Activated T-helper 2 cell treated with anti-CD3 and anti-CD28 coated beads, Interferon-gamma antibody, Interleukin-2, Interleukin-4, amounts not matched to agents 10 μg/mL and 5 μg/mL and 100 μg/mL, durations not matched to agents 14 hours and 24 hours and 36 hours (primary cell): ENCODE data around the gene EXOC7. TPM values are rescaled to one million over a fixed set of nuclear protein-coding genes. Genes with fewer than 3 reads are reported as not detected.

Experiments
- DNase-seq: peaks from one replicate; pipeline ENCODE4 v3.0.0; 2021; ENCODE audit warnings: low spot score
- H3K27ac Mint-ChIP-seq: one replicate; pipeline ENCODE4 v1.8.0; 2021; ENCODE audit warnings: mixed read lengths
- H3K27me3 Mint-ChIP-seq: one replicate; pipeline ENCODE4 v1.8.0; 2021; ENCODE audit warnings: low read depth, mixed read lengths
- H3K36me3 Mint-ChIP-seq: one replicate; pipeline ENCODE4 v1.8.0; 2021; ENCODE audit warnings: low read depth, mixed read lengths
- H3K4me1 Mint-ChIP-seq: one replicate; pipeline ENCODE4 v1.8.0; 2021; ENCODE audit warnings: low read depth, mixed read lengths
- H3K4me3 Mint-ChIP-seq: one replicate; pipeline ENCODE4 v1.8.0; 2021; ENCODE audit warnings: low read depth, mild to moderate bottlenecking, moderate library complexity, mixed read lengths
- H3K9me3 Mint-ChIP-seq: one replicate; pipeline ENCODE4 v1.8.0; 2021; ENCODE audit warnings: mixed read lengths
- intact Hi-C: fragments of 100-400 bp; cut with micrococcal nuclease; formaldehyde crosslinking; loops from one replicate; pipeline ENCODE4 v1.15.1; 2023
- total RNA-seq: library from RNA; stranded (reverse); gene quantifications from 2 replicates; pipeline ENCODE4 v1.2.3, GENCODE V29; 2022

EXOC7 gene
- total RNA-seq = 103 and 110 TPM in 2 replicates

GRCh38 chr17:76103274-76104139 is at the start of gene EXOC7:
TSS of gene EXOC7 (minus strand) at chr17:76103787. CDS start at chr17:76103692, 95 bp downstream.
- peak within 1 kb of the TSS; percentile 96 for H3K4me3 Mint-ChIP-seq
- peak within 1 kb of the TSS; percentile 93 for H3K27ac Mint-ChIP-seq
- H3K27me3 Mint-ChIP-seq = no peaks in the 10 kb centered on the region
- H3K4me1 Mint-ChIP-seq = peaks cover 10% of the 10 kb centered on the region
- DNase-seq = peak; percentile 91
- intact Hi-C loops = loop anchor here (2.0 to 10.0 kb wide), 2 partner anchors 31 to 199 kb away; partner anchors contain the start of genes MRPL38 and SRP68
- H3K9me3 Mint-ChIP-seq = no peaks in the 10 kb centered on the region
- H3K36me3 Mint-ChIP-seq = peaks cover 30% of the 10 kb centered on the region

- H3K4me1 Mint-ChIP-seq = peaks cover 10% of the 10 kb centered on the region
- H3K27ac Mint-ChIP-seq = no peak overlapping the region
- intact Hi-C loops = no loop called here
- no peaks in the 10 kb centered on the region for H3K27me3 Mint-ChIP-seq
- H3K9me3 Mint-ChIP-seq = no peaks in the 10 kb centered on the region
- H3K4me3 Mint-ChIP-seq = no peak overlapping the region
- peaks cover 43% of the 10 kb centered on the region for H3K36me3 Mint-ChIP-seq
- no peak for DNase-seq
Observed at GRCh38 chr17:76153202-76153601, 49.6 kb upstream of the EXOC7 start.

GRCh38 chr17:76152591-76152990 is 49.0 kb upstream of the EXOC7 start:
- intact Hi-C loops = no loop called here
- Mint-ChIP-seq H3K27me3 (no peaks in the 10 kb centered on the region), H3K9me3 (no peaks in the 10 kb centered on the region), H3K27ac (no peak overlapping the region), H3K36me3 (peaks cover 37% of the 10 kb centered on the region), H3K4me1 (peaks cover 10% of the 10 kb centered on the region), H3K4me3 (no peak overlapping the region)
- DNase-seq = no peak

- H3K27me3 Mint-ChIP-seq = no peaks in the 10 kb centered on the region
- peaks cover 10% of the 10 kb centered on the region for H3K4me1 Mint-ChIP-seq
- no peak overlapping the region for H3K4me3 Mint-ChIP-seq
- no peak overlapping the region for H3K27ac Mint-ChIP-seq
- no peaks in the 10 kb centered on the region for H3K9me3 Mint-ChIP-seq
- intact Hi-C loops = no loop called here
- DNase-seq = no peak
- H3K36me3 Mint-ChIP-seq = peaks cover 32% of the 10 kb centered on the region
Observed at GRCh38 chr17:76151896-76152454, 48.4 kb upstream of the EXOC7 start.

GRCh38 chr17:76150712-76151622 is 47.4 kb upstream of the EXOC7 start:
- peaks cover 17% of the 10 kb centered on the region for H3K4me1 Mint-ChIP-seq
- H3K36me3 Mint-ChIP-seq = peaks cover 28% of the 10 kb centered on the region
- DNase-seq = no peak
- no peak overlapping the region for H3K4me3 Mint-ChIP-seq
- intact Hi-C loops = no loop called here
- H3K27me3 Mint-ChIP-seq = no peaks in the 10 kb centered on the region
- no peak overlapping the region for H3K27ac Mint-ChIP-seq
- no peaks in the 10 kb centered on the region for H3K9me3 Mint-ChIP-seq

- Mint-ChIP-seq H3K27ac (no peak overlapping the region), H3K27me3 (no peaks in the 10 kb centered on the region), H3K9me3 (no peaks in the 10 kb centered on the region), H3K36me3 (peaks cover 33% of the 10 kb centered on the region), H3K4me3 (no peak overlapping the region), H3K4me1 (peaks cover 33% of the 10 kb centered on the region)
- intact Hi-C loops = no loop called here
- no peak for DNase-seq
Observed at GRCh38 chr17:76149214-76149613, 45.6 kb upstream of the EXOC7 start.

GRCh38 chr17:76148015-76148326 is 44.4 kb upstream of the EXOC7 start:
- peaks cover 29% of the 10 kb centered on the region for H3K36me3 Mint-ChIP-seq
- no peaks in the 10 kb centered on the region for H3K9me3 Mint-ChIP-seq
- intact Hi-C loops = no loop called here
- H3K27ac Mint-ChIP-seq = no peak overlapping the region
- H3K4me1 Mint-ChIP-seq = peaks cover 41% of the 10 kb centered on the region
- DNase-seq = no peak
- H3K4me3 Mint-ChIP-seq = no peak overlapping the region
- H3K27me3 Mint-ChIP-seq = no peaks in the 10 kb centered on the region

GRCh38 chr17:76147211-76148014 is 43.8 kb upstream of the EXOC7 start:
- Mint-ChIP-seq H3K27me3 (no peaks in the 10 kb centered on the region), H3K9me3 (no peaks in the 10 kb centered on the region), H3K36me3 (peaks cover 28% of the 10 kb centered on the region), H3K27ac (no peak overlapping the region), H3K4me1 (peaks cover 45% of the 10 kb centered on the region), H3K4me3 (no peak overlapping the region)
- DNase-seq = no peak
- intact Hi-C loops = no loop called here

- intact Hi-C loops = no loop called here
- no peak for DNase-seq
- Mint-ChIP-seq H3K4me1 (peaks cover 44% of the 10 kb centered on the region), H3K36me3 (peaks cover 16% of the 10 kb centered on the region), H3K4me3 (peak overlapping the region; percentile 52), H3K9me3 (no peaks in the 10 kb centered on the region), H3K27ac (peak overlapping the region; percentile 88), H3K27me3 (no peaks in the 10 kb centered on the region)
Observed at GRCh38 chr17:76146053-76146851, 42.7 kb upstream of the EXOC7 start.

GRCh38 chr17:76145231-76146052 is 41.9 kb upstream of the EXOC7 start:
- Mint-ChIP-seq H3K9me3 (no peaks in the 10 kb centered on the region), H3K36me3 (peaks cover 11% of the 10 kb centered on the region), H3K4me3 (peak overlapping the region; percentile 52), H3K4me1 (peaks cover 47% of the 10 kb centered on the region), H3K27me3 (peaks cover 4% of the 10 kb centered on the region), H3K27ac (peak overlapping the region; percentile 88)
- DNase-seq = peak; percentile 28
- intact Hi-C loops = no loop called here

- intact Hi-C loops = loop anchor here (5.0 kb wide), 2 partner anchors 40 to 130 kb away; no protein-coding TSS in a partner anchor
- DNase-seq = no peak
- H3K4me3 Mint-ChIP-seq = peak overlapping the region; percentile 39
- peaks cover 5% of the 10 kb centered on the region for H3K36me3 Mint-ChIP-seq
- peaks cover 11% of the 10 kb centered on the region for H3K27me3 Mint-ChIP-seq
- H3K27ac Mint-ChIP-seq = peak overlapping the region; percentile 39
- H3K9me3 Mint-ChIP-seq = no peaks in the 10 kb centered on the region
- H3K4me1 Mint-ChIP-seq = peaks cover 48% of the 10 kb centered on the region
Observed at GRCh38 chr17:76142585-76143041, 39.0 kb upstream of the EXOC7 start.
